Measurements from ENCODE around the gene ZNF592.

DNA sequence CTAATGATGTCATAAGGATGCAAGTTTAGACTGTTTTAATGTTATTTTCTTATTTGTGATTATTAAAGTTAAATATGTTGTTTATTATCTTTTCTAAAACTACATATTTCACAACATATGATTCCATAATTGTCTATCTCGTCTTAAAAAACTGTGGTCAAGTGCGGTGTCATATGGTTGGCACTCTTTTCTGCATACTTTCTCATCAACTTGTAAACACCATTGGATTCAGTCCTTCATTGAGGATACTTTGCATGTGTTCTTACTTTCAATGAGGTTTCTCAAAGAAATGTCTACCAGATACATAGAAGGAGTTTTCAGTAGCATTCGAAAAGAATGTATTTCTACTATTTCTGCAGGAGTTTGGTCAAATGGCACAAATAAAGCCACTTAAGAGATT, 46.8 kb downstream of the ZNF592 start:
- TF ChIP-seq, protein P1, sequence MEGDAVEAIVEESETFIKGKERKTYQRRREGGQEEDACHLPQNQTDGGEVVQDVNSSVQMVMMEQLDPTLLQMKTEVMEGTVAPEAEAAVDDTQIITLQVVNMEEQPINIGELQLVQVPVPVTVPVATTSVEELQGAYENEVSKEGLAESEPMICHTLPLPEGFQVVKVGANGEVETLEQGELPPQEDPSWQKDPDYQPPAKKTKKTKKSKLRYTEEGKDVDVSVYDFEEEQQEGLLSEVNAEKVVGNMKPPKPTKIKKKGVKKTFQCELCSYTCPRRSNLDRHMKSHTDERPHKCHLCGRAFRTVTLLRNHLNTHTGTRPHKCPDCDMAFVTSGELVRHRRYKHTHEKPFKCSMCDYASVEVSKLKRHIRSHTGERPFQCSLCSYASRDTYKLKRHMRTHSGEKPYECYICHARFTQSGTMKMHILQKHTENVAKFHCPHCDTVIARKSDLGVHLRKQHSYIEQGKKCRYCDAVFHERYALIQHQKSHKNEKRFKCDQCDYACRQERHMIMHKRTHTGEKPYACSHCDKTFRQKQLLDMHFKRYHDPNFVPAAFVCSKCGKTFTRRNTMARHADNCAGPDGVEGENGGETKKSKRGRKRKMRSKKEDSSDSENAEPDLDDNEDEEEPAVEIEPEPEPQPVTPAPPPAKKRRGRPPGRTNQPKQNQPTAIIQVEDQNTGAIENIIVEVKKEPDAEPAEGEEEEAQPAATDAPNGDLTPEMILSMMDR (IDR thresholded peaks at IDR 0.05) = no peak
- TF ChIP-seq POLR2A (IDR thresholded peaks at IDR 0.05) = no peak

All from heart left ventricle (tissue), 13 donors.